Keratinocyte (primary cell): ENCODE results near the gene KLK3.

Experiments
- EZH2 ChIP-seq: IDR thresholded peaks from one replicate; pipeline ENCODE4 v1.6.1; 2012; ENCODE audit warnings: inconsistent platforms, mild to moderate bottlenecking, low read length, moderate library complexity
- TF ChIP-seq, protein P1 (sequence below), 3 experiments: IDR thresholded peaks in 1 of 3; conservative IDR thresholded peaks in 1 of 3; optimal IDR thresholded peaks in 1 of 3; 2 replicates in 2 of 3; 3 replicates in 1 of 3; pipeline versions ENCODE3 to v1.5.1; 2011; ENCODE audit warnings: low read length in 3 of 3, mild to moderate bottlenecking in 3 of 3, moderate library complexity in 2 of 3, control low read depth in 1 of 3, inconsistent platforms in 1 of 3; ENCODE audit not compliant: insufficient read depth in 2 of 3; ENCODE audit errors: extremely low read depth in 1 of 3

DNA sequence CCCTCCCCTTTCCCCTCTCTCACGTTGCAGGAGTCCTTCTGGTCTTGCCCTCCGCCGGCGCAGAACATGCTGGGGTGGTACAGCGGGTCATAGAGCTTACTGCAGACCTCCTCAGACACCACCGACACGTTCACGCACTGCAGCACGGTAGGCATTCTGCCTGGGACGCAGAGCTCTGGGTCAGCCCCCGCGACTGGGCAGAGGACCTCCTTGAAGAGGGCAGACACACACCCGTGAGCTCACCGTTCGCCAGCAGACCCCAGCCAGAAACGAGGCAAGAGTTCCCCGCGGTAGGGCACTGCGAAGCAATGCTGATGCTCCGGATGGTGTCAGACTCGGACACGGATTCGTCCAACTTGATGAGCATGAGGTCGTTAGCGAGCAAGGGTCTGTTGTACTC is 53.6 kb downstream of the KLK3 start:
- no peak for TF ChIP-seq EZH2
- TF ChIP-seq, protein P1, sequence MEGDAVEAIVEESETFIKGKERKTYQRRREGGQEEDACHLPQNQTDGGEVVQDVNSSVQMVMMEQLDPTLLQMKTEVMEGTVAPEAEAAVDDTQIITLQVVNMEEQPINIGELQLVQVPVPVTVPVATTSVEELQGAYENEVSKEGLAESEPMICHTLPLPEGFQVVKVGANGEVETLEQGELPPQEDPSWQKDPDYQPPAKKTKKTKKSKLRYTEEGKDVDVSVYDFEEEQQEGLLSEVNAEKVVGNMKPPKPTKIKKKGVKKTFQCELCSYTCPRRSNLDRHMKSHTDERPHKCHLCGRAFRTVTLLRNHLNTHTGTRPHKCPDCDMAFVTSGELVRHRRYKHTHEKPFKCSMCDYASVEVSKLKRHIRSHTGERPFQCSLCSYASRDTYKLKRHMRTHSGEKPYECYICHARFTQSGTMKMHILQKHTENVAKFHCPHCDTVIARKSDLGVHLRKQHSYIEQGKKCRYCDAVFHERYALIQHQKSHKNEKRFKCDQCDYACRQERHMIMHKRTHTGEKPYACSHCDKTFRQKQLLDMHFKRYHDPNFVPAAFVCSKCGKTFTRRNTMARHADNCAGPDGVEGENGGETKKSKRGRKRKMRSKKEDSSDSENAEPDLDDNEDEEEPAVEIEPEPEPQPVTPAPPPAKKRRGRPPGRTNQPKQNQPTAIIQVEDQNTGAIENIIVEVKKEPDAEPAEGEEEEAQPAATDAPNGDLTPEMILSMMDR (optimal IDR thresholded peaks at IDR 0.05 in 1 of 3, IDR thresholded peaks at IDR 0.05 in 1 of 3, conservative IDR thresholded peaks at IDR 0.05 in 1 of 3; ENCODE audit: extremely low read depth in 1 of 3, insufficient read depth in 2 of 3, low read length in 3 of 3) = no peak
